ENCODE measurements around the gene ASTL.

Gene ASTL

GRCh38 chr2:96117701-96118588 is 20.4 kb downstream of the ASTL start:
- peak; percentile 9; the same call in 2 of the 3 replicates for ATAC-seq
- TF ChIP-seq SNAI2 (CRISPR knock-in tag; IDR thresholded peaks at IDR 0.05) (no peak), RARB (CRISPR knock-in tag; IDR thresholded peaks at IDR 0.05) (no peak), CREB5 (CRISPR knock-in tag; IDR thresholded peaks at IDR 0.05; ENCODE audit: low read depth) (no peak), ESRRG (CRISPR knock-in tag; IDR thresholded peaks at IDR 0.05) (no peak), BACH2 (CRISPR knock-in tag; IDR thresholded peaks at IDR 0.05; ENCODE audit: borderline replicate concordance) (no peak), ZFP30 (CRISPR knock-in tag; IDR thresholded peaks at IDR 0.05) (no peak), ZNF8 (CRISPR knock-in tag; IDR thresholded peaks at IDR 0.05) (no peak)
- TF ChIP-seq, protein P1, sequence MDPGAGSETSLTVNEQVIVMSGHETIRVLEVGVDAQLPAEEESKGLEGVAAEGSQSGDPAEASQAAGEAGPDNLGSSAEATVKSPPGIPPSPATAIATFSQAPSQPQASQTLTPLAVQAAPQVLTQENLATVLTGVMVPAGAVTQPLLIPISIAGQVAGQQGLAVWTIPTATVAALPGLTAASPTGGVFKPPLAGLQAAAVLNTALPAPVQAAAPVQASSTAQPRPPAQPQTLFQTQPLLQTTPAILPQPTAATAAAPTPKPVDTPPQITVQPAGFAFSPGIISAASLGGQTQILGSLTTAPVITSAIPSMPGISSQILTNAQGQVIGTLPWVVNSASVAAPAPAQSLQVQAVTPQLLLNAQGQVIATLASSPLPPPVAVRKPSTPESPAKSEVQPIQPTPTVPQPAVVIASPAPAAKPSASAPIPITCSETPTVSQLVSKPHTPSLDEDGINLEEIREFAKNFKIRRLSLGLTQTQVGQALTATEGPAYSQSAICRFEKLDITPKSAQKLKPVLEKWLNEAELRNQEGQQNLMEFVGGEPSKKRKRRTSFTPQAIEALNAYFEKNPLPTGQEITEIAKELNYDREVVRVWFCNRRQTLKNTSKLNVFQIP (CRISPR knock-in tag; IDR thresholded peaks at IDR 0.05; ENCODE audit: borderline replicate concordance, low read depth), result no peak

DNA sequence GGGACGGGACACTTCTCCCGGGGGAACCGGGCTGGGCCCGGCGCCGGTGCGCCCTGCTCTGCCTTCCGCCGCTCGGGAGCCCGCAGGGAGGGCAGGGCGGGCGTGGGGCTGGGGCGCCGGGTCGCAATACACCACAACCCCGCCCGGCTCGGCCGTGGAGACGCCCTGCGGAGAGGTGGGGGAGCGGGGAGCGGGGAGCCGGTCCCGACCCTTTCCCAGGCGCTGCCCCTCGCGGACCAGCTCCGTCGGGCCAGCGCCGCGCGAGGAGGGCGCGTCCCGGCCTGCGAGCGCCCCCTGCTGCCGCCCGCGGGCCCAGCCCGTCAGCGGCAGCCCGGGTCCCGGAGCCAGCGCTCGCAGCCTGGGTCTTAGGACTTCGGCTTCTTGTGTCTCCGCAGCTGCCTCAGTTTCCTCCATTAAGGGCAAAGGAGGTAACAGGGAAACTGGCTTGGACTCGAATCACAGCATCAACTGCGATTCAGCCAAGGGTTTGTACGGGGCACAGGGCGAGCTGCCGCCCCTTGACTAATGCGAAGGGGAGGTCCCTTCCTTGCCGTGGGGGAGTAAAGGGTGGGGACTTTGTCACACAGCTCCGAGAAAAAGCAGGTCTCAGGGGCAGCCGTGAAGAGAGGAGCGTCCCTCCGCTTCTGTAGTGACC is 21.3 kb downstream of the ASTL start:
- TF ChIP-seq TCF4 (CRISPR knock-in tag; IDR thresholded peaks at IDR 0.05; ENCODE audit: borderline replicate concordance) (no peak), ZFP3 (CRISPR knock-in tag; IDR thresholded peaks at IDR 0.05) (no peak), CSDC2 (CRISPR knock-in tag; IDR thresholded peaks at IDR 0.05) (no peak), ZFP30 (CRISPR knock-in tag; IDR thresholded peaks at IDR 0.05) (no peak)
- TF ChIP-seq, protein P1 (CRISPR knock-in tag; IDR thresholded peaks at IDR 0.05; ENCODE audit: borderline replicate concordance, low read depth), result no peak
- peak; percentile 92 for ATAC-seq

- ATAC-seq, result no peak; the same call in 2 of the 3 replicates
- TF ChIP-seq, protein P1 (CRISPR knock-in tag; IDR thresholded peaks at IDR 0.05; ENCODE audit: borderline replicate concordance, low read depth), result no peak
- TF ChIP-seq ARNTL (CRISPR knock-in tag; IDR thresholded peaks at IDR 0.05; ENCODE audit: borderline replicate concordance, low read depth), result no peak
- no peak for TF ChIP-seq ZNF565 (CRISPR knock-in tag; conservative IDR thresholded peaks at IDR 0.05; ENCODE audit: low read depth)
- no peak for TF ChIP-seq CSDC2 (CRISPR knock-in tag; IDR thresholded peaks at IDR 0.05)
- no peak for TF ChIP-seq TOX (CRISPR knock-in tag; IDR thresholded peaks at IDR 0.05; ENCODE audit: borderline replicate concordance)
- no peak for TF ChIP-seq ZNF8 (CRISPR knock-in tag; IDR thresholded peaks at IDR 0.05)
- no peak for TF ChIP-seq ZNF70 (CRISPR knock-in tag; IDR thresholded peaks at IDR 0.05)
- TF ChIP-seq ZFP30 (CRISPR knock-in tag; IDR thresholded peaks at IDR 0.05), result no peak
- TF ChIP-seq PATZ1 (CRISPR knock-in tag; IDR thresholded peaks at IDR 0.05; ENCODE audit: borderline replicate concordance), result no peak
- TF ChIP-seq OSR1 (CRISPR knock-in tag; IDR thresholded peaks at IDR 0.05), result no peak
- no peak for TF ChIP-seq ZFP3 (CRISPR knock-in tag; IDR thresholded peaks at IDR 0.05)
- TF ChIP-seq TCF4 (CRISPR knock-in tag; IDR thresholded peaks at IDR 0.05; ENCODE audit: borderline replicate concordance), result no peak
- TF ChIP-seq ISL1 (CRISPR knock-in tag; IDR thresholded peaks at IDR 0.05), result no peak
- no peak for TF ChIP-seq PPARA (CRISPR knock-in tag; IDR thresholded peaks at IDR 0.05; ENCODE audit: borderline replicate concordance)
- no peak for TF ChIP-seq SNAI2 (CRISPR knock-in tag; IDR thresholded peaks at IDR 0.05)
- TF ChIP-seq BACH2 (CRISPR knock-in tag; IDR thresholded peaks at IDR 0.05; ENCODE audit: borderline replicate concordance), result no peak
- TF ChIP-seq ESRRG (CRISPR knock-in tag; IDR thresholded peaks at IDR 0.05), result no peak
- no peak for TF ChIP-seq CSRNP3 (CRISPR knock-in tag; IDR thresholded peaks at IDR 0.05)
Observed at GRCh38 chr2:96116424-96116878, 21.9 kb downstream of the ASTL start, which contains the start of gene ADRA2B. ADRA2B (minus strand) TSS chr2:96116571; CDS start chr2:96116149, 422 bp downstream.
